HG03565 (cell line): ENCODE data around the gene PLA2G6.
"Not testable (repeated sequence)": the region's sequence is repeated elsewhere in the genome, so short reads cannot be mapped to it uniquely, and the experiment has no call there.

Source experiments
- ATAC-seq: cut with Tn5 transposase; IDR thresholded peaks from one replicate; pipeline ENCODE4 v1.9.1; 2021; ENCODE audit warnings: mild to moderate bottlenecking, moderate library complexity; ENCODE audit not compliant: unreplicated experiment

Gene PLA2G6

DNA sequence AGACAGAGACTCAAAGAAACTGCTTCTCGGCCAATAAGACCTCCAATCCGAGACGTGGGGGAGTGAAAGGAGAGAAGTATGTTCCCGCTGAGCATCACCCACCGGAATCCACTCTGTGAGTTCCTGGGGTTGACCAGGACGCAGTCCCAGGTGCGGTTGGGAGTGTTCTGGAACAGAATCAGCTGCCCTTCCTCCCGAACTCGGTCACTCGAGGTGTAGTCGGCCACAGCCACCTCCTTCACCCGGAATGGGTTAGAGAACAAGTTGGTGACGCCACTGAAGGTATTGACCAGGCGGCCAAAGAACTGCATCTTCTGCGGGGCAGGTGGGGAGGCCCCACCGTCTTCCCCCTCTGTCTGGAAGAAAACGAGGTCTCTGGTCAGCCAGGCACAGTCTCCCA is 12.5 kb downstream of the PLA2G6 start:
- ATAC-seq: no peak

GRCh38 chr22:38167988-38168407 is 13.6 kb downstream of the PLA2G6 start:
- ATAC-seq: no peak

DNA sequence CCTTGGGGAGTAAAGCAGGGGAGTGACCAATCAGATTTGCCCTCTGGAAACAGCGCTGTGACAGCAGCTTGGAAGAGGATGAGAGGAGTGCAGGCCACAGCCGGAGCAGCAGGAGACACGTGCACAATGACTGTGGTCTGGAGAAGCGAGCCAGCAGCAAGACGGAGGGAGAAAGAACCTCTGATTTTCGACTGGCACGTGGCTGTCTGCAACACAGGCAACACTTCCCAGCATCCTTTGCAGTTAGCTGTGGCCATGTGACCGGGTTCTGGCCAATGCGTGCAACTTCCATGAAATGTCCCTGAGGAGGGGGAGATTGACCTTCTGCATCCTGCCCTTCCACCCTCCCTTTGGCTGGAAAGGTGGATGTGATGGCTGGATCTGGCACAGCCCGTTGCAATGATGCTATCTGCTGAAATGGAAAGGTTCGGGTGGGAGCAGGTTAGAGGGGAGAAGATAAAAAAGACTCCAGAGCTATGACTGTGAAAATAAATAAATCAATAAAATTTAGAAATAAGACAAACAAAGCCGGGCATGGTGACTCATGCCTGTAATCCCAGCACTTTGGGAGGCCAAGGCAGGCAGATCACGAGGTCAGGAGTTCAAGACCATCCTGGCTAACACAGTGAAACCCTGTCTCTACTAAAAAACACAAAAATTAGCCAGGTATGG is 15.6 kb downstream of the PLA2G6 start:
- no peak for ATAC-seq

DNA sequence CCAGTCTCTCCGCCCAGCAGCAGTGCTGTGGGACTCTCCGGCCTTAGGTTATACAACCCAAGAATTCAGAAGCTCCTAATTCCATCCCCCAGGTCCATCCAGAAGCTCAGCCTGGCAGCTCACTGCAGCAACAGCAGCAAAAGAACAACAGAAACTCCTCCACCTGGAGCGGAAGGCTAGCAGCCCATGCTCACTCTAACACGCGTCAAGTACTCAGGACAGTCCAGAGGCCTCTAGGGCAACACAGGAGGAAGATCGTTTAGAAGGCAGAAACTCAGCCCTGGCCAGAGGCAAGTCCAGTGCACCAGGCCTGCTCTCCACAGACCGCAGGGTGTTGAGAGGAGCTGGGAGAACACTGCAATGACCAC is 17.1 kb downstream of the PLA2G6 start:
- no peak for ATAC-seq

GRCh38 chr22:38163844-38164550 is 17.6 kb downstream of the PLA2G6 start:
- ATAC-seq: no peak

DNA sequence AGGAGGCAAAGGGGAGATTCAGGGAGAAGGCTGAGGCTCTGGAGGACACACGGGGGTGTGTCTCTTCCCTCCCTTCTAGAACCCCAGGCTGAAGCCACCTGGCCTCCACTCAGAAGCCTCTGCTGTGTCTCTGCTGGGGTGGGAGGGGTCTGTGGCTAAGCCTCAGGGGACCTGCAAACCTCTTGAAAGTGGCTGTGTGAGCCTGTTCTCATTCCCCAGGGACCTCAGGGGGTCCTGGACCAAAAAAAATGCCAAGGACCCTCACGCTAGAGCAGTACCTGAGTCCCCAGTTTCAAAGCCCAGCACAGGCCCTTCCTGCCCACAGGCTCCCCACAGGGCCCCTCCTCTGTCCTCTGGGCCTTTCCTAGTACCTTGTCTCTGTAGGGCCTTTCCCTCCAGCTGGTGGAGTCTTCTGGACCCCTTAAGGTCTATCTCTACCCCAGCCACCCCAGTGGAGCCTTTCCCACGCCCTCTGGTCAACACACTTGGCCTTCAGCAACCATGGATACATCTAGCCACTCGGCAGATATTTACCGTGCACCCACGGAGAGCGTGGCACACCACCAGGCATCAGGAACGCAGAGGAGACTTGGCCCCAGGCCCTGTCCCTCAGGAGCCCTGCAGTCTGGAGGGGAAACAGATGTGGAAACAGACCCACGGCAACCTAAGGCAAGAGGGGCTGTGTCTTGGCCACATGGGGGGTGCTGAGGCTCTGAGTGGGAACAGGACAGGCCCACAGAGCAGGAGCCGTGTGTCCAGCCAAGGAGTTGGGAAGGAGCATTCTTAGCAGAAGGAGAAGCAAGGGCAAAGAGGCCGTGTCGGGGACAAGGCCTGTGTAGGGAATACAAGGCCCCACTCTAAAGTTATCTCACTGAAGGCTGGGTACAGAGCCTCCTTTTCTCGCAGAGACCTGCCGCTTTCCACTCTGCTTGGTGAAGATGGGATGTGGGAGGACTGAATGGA is 18.5 kb downstream of the PLA2G6 start:
- ATAC-seq: no peak

- ATAC-seq: no peak
Measured at GRCh38 chr22:38155703-38156102, 25.9 kb downstream of the PLA2G6 start.

- not testable (repeated sequence) for ATAC-seq
Measured at GRCh38 chr22:38154563-38154915, 27.1 kb downstream of the PLA2G6 start.

DNA sequence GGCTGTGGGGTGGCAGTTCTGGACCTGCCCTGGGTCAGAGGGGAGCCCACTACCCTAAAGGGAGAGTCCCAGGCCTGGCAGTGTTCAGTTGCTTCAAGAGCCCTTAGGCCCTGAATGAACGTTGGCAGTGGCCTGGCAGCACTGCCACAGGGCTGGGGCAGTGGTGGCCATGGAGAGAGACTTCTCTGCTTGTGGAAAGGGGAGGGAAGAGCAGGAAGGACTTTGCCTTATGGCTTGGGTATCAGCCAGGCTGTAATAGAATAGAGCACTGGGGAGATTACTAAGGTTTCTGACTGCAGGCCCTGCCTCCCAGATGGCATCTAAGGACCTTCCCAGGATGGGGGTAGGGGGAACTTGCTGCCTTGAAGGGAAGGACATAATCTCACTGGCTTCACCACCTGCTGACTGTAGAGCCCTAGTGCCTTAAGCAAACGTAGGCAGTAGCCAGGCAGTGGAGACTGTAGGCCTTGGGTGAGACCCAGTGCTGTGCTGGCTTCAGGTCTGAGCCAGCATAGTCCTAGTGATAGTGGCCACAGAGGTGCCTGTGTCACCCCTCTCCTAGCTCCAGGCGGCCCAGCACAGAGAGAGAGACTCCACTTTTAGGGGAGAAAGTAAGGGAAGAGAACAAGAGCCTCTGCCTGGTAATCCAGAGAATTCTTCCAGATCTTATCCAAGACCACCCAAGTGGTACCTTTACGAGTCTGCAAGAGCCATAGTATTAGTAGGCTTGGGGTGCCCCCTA is 27.6 kb downstream of the PLA2G6 start:
- ATAC-seq: no peak

- ATAC-seq: no peak
Measured at GRCh38 chr22:38151126-38151500, 30.5 kb downstream of the PLA2G6 start.

- ATAC-seq: no peak
Measured at GRCh38 chr22:38148245-38148644, 33.4 kb downstream of the PLA2G6 start.

- ATAC-seq: not testable (repeated sequence)
Measured at GRCh38 chr22:38146166-38146565, 35.5 kb downstream of the PLA2G6 start.

DNA sequence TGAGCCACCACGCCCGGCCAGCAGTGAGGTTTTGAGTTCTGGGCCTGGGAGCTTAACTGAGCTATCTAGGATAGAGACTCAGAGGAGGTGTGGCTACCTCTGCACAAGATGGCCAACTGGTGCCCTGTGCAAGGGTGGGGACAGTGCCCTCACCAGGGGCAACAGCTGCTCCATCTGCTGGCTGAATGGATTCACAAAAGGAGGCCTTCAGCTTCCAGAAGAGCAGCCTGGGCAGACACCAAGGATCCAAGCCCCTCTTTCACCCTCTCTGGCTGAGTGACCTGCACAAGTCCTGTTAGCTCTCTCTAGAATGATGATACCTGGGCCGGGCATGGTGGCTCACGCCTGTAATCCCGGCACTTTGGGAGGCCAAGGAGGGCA is 37.6 kb downstream of the PLA2G6 start:
- no peak for ATAC-seq

DNA sequence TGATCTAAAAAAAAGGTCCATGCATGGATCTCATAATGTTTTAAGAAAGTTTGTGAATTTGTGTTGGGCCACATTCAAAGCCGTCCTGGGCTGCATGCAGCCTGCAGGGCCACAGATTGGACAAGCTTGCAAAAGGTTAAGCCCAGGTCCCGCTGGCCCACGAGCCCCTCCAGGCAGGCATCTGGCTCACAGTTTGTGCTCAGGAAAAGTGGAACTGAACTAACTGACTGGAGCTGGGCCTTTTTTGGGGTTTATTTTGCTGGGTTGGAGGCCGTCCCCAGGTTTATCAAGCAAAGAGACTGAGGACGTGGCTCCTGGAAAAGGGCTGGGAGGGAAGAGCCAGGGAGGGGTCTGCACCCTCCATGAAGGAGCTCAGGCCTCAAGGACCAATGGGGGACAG is 39.0 kb downstream of the PLA2G6 start:
- no peak for ATAC-seq

- no peak for ATAC-seq
Measured at GRCh38 chr22:38141217-38141973, 40.2 kb downstream of the PLA2G6 start.

DNA sequence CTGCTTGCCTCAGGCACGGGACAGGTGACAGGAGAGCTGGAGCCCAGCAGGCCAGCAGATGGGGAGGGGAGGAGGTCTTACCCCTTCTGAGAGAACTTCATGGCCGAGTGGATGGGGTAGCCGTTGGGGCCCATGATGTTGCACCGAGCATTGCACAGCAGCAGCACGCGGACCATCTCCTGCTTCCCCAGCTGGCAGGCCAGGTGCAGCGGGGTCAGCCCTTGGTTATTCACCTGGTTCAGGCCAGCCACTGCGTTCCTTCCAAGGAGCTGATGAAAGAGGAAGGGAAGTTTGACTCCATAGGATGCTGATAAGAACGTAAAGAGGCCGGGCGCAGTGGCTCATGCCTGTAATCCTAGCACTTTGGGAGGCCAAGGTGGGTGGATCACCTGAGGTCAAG is 41.7 kb downstream of the PLA2G6 start:
- no peak for ATAC-seq

DNA sequence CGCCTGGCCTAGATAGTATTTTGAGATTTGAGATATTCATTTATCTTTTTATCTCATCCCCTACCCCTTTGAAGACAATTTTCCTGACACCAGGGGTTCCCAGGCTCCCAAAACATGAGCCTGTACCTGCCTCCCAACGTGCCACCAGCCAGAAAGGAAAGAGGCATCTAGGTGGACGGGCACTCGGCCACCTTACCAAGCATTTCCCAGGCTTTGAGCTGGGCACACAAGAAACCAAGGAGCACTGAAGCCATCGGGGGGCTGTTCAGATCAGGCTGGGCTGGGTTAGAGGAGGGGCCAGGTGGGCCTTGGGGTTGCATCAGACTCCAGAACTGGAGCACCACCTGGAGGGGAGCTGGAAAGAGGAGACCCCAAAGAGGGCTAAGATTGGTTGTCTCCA is 42.7 kb downstream of the PLA2G6 start:
- no peak for ATAC-seq

GRCh38 chr22:38137876-38138687 is 43.5 kb downstream of the PLA2G6 start:
- no peak for ATAC-seq

DNA sequence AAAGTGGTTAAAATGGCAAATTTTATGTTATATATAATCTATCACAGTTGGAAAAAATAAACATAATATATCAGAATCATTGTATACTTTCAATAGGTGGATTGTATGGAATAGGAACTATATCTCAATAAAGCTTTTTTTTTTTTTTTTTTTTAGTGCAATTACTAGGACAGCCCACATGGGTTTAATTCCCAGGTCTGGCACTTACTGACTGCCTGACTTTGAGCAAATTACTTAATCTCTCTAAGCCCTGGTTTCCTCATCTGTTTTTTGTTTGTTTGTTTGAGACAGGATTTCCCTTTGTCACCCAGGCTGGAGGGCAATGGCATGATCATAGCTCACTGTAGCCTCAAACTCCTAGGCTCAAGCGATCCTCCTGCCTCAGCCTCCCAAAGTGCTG is 45.0 kb downstream of the PLA2G6 start:
- no peak for ATAC-seq
